TTC549 (cell line): ENCODE results near the gene MTCH1.
A peak's percentile ranks its signal among the peaks of the same experiment; 100 is the strongest.

Experiments
- FAIRE-seq: peaks from 2 replicates; lab custom pipeline; 2012; peaks lifted over from hg19 to GRCh38; lab: Jason Lieb, UNC

Gene MTCH1

GRCh38 chr6:36989264-36989663 is 3.3 kb upstream of the MTCH1 start:
- FAIRE-seq: no peak

DNA sequence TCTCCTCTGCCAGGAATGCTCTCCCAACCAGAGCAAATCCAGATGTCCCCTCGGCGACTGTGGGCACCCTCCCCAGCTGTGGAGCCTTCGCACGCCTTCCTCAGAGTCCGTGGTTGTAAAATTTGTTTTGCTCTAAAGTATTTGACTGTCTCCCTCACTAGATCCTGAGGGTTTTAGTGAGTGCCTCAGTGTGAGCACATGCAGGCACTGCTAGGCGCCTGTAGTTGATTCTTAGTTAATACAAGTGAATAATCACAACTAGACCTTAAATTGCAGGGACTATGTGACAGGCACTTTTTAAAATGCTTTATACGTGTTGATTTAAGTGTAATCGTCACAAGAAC is 680 bp upstream of the MTCH1 start:
- no peak for FAIRE-seq

GRCh38 chr6:36985417-36985807 is 584 bp downstream of the MTCH1 start:
- no peak for FAIRE-seq

DNA sequence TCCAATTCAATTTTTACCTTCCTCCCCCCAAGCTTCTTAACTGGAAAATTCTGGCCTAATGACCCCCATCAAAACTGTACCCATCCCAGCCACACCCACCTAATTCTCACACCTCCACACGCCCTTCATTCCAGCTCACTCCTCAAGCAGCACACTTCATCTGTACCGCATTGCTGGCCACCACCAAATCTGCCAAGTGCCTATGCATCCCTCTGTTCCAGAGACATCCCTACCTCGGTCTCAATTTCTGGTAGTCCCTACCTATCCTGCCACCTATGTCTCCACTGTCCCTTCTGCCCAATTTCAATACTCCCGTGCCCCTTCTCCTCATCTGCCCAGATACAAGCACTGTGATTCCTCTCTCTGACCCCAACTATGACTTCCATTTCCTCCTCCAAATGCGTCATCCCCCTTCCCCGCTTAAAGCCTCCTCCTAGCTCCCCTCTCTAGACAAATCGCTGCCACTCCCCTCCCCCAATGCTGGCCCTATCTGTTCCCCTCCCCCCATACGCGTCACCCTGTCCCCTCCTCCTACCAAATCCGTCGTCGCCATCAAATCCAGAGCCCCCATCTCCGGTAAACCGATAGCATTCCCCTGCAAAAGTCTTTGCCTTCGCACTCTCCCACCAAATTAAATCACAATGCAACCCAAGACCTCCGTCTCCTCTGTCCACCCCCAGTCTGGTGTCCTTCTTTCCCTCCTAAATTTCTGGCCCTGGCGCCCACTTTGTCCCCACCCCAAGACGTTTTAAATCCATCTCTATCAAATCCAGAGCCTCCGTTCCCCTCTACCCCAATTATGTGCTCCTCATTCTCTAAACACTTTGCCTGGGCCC is 1.2 kb downstream of the MTCH1 start:
- no peak for FAIRE-seq

DNA sequence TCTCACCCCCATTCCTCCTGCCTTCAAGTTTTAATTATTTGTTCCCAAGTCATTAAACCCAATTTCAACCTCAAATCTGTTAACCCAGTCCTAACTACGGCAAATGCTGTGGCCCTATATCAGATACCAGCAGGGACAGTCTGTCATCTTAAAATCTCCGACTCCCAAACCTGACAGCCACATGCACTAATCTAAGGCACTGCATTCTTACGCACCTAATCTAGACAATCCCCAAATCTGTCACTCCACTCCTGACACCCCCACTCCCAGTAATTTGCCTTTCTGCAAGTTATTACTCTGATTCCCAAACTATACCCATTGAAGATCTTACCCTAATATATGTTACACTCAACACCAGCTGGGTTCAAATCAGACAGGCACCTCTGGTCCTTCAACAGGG is 2.5 kb downstream of the MTCH1 start:
- no peak for FAIRE-seq

GRCh38 chr6:36980876-36981619 is 4.9 kb downstream of the MTCH1 start:
- no peak for FAIRE-seq

DNA sequence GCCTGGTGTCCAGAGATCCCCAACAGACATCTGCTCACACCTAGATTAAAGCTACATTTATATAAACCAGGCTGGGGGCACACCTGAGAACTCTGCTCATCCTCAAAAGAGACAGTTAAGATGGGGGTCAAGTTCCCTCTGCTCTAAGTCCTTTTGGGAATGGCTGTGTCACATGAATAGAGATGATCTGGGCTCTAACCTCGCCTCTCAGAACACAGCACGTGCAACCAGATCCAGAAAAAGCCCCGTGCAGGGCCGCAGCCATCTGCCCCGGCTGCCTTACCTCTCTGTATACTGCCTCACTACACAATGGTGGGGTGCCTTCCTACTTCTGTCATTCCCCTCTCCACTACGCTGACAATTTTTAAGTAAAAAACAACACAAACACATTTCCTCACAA is 5.9 kb downstream of the MTCH1 start:
- FAIRE-seq: no peak

- FAIRE-seq: peak; percentile 23
Observed at GRCh38 chr6:36979347-36979742, 6.7 kb downstream of the MTCH1 start.

GRCh38 chr6:36978421-36979346 is 7.3 kb downstream of the MTCH1 start:
- no peak for FAIRE-seq

DNA sequence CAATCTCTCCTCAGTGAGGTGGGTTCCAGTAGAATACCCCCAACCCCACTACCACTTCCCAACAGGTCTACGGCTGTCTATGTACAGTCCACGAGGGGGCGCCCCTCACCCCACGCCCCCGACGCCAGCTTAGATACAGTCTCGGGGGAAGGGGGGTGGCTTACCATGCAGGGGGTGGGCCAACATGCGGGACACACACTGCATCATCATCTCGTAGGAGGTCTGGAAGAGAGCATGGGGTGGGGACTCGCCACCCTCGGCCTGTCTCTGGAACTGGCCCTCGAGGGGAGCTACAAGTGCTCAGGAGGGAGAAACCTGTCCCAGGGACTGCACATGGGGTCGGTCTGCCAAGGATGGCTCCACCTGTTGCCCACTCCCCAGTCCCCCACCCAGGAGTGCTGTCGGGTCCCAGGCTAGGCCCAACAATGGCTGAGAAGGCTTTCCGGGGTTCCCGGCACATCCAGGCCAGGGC is 8.5 kb downstream of the MTCH1 start:
- no peak for FAIRE-seq

DNA sequence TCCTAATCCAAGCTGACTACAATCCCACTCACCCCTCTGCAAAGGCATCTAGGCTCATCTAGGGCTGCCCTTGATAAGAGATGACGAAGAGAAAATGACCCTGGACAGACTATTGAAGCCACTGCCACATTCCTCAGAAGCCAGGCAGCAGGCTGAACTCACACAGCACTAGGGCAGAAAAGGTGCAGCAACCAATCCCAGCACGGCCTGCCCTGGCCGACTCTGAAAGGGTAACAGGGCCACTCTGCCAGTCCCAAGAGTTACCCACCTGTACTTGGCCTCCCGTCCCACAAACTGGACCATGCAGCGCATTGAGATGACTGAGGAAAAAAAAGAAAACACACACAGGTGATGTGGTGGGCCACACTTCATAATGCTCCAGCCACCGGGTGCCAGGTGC is 9.1 kb downstream of the MTCH1 start:
- no peak for FAIRE-seq

- no peak for FAIRE-seq
Observed at GRCh38 chr6:36976509-36976908, 9.5 kb downstream of the MTCH1 start.

DNA sequence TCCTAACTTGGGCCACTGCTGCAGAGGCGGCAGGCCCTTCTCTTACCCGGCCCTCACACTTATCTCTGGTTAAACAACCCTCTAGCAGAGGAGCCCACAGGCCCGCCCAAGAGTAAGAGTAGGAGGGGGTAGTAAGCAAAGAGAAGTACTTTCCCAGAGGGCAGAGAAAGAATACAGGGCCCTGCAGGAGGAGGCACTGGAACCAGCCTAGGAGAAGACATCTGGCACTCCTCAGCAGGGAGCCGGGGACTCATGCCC is 10.1 kb downstream of the MTCH1 start:
- FAIRE-seq: no peak

- FAIRE-seq: no peak
Observed at GRCh38 chr6:36975231-36976006, 10.6 kb downstream of the MTCH1 start.

- no peak for FAIRE-seq
Observed at GRCh38 chr6:36973647-36974046, 12.3 kb downstream of the MTCH1 start.

GRCh38 chr6:36973190-36973589 is 12.8 kb downstream of the MTCH1 start:
- FAIRE-seq: no peak

DNA sequence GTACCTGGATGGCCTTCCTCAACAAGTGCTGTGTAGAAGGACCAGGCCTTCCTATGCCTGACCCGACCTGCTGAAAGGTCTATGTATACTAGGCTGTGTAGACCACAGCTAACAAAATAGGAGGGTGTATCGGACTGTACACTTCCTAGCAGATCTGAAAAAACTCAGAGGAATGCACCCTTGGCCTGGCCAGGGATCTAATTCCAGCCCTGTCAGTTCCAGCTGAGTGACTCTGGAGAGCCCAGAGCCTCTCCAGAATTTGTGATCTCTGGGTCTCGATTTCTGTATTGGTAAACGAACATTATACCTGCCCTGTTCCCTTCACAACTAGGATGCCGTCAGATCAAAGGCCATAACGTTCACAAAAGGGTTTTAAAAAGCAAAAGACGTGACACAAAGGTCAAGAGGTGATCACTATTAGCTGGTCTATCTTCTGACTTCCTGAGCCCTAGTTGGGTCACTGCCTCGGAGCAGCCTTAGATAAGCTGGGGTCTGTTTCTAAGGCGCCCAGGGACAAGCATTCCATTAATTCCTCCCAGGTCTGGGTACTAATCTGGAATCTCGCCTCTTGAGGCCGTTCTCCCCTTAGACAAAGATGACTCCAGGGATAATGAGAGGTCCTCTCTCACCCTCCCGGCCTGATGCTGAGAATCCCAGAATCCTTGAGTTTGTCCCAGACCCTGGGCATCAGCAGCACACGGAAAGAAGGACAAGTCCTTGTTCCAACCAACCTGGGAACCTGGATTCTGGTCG is 13.9 kb downstream of the MTCH1 start:
- FAIRE-seq: no peak

DNA sequence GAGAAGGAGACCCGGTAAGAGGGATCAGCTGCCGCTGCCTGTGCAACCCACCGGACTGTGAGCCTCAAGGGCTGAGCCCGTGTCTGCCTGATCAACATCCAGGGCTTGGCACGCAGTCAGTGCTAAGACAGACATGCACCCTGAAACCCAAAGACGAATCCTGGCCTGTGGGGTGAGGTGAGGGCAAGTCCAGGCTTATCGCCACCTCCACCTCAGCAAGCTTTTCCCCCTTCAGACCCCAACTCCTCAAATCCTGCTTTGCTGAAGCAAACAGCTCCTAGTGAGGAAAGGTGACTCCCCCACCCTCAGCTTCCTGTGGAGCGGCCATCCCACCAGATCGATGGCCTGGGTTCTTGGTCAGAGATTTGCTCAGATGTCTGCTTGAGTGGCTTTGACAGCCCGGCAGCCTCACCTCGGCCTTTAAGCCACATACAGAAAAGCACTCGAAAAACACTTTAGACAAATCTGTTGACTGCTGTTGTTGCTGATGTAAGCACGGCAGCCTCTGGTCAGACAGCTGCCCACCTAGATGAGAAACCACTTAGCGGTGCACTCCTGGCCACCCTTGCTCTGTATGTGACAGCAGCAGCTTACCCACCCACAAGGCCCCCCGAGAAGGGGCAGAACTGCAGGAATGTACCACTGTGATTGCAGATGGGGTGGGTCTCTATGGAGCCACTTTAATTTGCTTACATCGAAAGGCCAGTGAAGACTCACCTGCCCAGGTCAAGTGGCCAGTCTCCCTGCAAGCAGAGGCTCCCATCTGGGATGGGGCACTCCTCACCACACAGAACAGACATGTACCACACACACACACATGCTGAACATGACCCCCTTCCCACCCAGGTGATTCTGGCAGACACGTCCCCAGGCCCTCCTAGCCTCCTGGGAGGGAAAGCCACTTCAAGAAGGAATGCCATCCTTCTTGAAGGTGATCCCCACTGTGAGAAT is 14.8 kb downstream of the MTCH1 start:
- FAIRE-seq: no peak

- no peak for FAIRE-seq
Observed at GRCh38 chr6:36969988-36970891, 15.8 kb downstream of the MTCH1 start.
